Ecto neural progenitor cell (in vitro differentiated cells): ENCODE data around the gene FGD2.

Experiments used
- DNase-seq: peaks from one replicate; pipeline ENCODE4 v3.0.0-alpha.2; 2018; ENCODE audit warnings: low spot score

The FGD2 gene

GRCh38 chr6:37005061-37005810, at the start of gene FGD2:
Gene FGD2, plus strand, starts transcription at chr6:37005655. Its CDS starts 163 bp downstream, at chr6:37005818.
- DNase-seq: no peak

- no peak for DNase-seq
Measured at GRCh38 chr6:36955671-36956445, 49.6 kb upstream of the FGD2 start.

GRCh38 chr6:36956446-36956820, 49.0 kb upstream of the FGD2 start:
- no peak for DNase-seq

- no peak for DNase-seq
Measured at GRCh38 chr6:36957773-36958271, 47.6 kb upstream of the FGD2 start.

- no peak for DNase-seq
Measured at GRCh38 chr6:36958775-36959554, 46.5 kb upstream of the FGD2 start.

- no peak for DNase-seq
Measured at GRCh38 chr6:36959555-36960250, 45.8 kb upstream of the FGD2 start.

GRCh38 chr6:36961441-36962435, 43.7 kb upstream of the FGD2 start:
- no peak for DNase-seq

GRCh38 chr6:36962874-36963273, 42.6 kb upstream of the FGD2 start:
- DNase-seq: peak; percentile 88

GRCh38 chr6:36963451-36964290, 41.8 kb upstream of the FGD2 start:
- no peak for DNase-seq

GRCh38 chr6:36964349-36964748, 41.1 kb upstream of the FGD2 start:
- no peak for DNase-seq

GRCh38 chr6:36964908-36965307, 40.5 kb upstream of the FGD2 start:
- no peak for DNase-seq

GRCh38 chr6:36967301-36967700, 38.2 kb upstream of the FGD2 start:
- no peak for DNase-seq

- no peak for DNase-seq
Measured at GRCh38 chr6:36967757-36968156, 37.7 kb upstream of the FGD2 start.

- DNase-seq: no peak
Measured at GRCh38 chr6:36968266-36968977, 37.0 kb upstream of the FGD2 start.

GRCh38 chr6:36969240-36969691, 36.2 kb upstream of the FGD2 start:
- DNase-seq: no peak

- DNase-seq: no peak
Measured at GRCh38 chr6:36969988-36970891, 35.2 kb upstream of the FGD2 start.

- DNase-seq: no peak
Measured at GRCh38 chr6:36970892-36971842, 34.3 kb upstream of the FGD2 start.
